Peyer's patch (tissue), 4 donors: ENCODE data around the gene INSL3. TPM values are rescaled to one million over a fixed set of nuclear protein-coding genes. Genes with fewer than 3 reads are reported as not detected.

Source experiments
- DNase-seq, 3 donors: peaks; one replicate each; pipeline ENCODE4 v3.0.0-alpha.2; 2017 to 2019
- H3K27ac ChIP-seq, 4 donors: fragments of 200-600 bp; sonication (generic); one replicate each; pipeline ENCODE4 v1.5.1; 2016 to 2019
- H3K27me3 ChIP-seq, 2 donors: fragments of 200-600 bp; sonication (generic); one replicate each; pipeline ENCODE4 v1.5.1; 2019
- H3K36me3 ChIP-seq, 3 donors: fragments of 200-600 bp; sonication (generic); one replicate each; pipeline ENCODE4 v1.5.1; 2016 to 2019
- H3K4me1 ChIP-seq, 4 donors: fragments of 200-600 bp; sonication (generic); one replicate each; pipeline ENCODE4 v1.5.1; 2016 to 2019
- H3K4me3 ChIP-seq, 4 donors: fragments of 200-600 bp; sonication (generic); 1 replicate in 3 of 4; 2 replicates in 1 of 4; pipeline ENCODE4 v1.5.1; 2016 to 2019; ENCODE audit warnings: mild to moderate bottlenecking in 1 of 4
- H3K9me3 ChIP-seq, 4 donors: fragments of 200-600 bp; sonication (generic); one replicate each; pipeline ENCODE4 v1.5.1; 2016 to 2019; ENCODE audit warnings: mild to moderate bottlenecking in 1 of 4
- POLR2A ChIP-seq, 2 donors: fragments of 450-650 bp; IDR thresholded peaks; one replicate each; pipeline ENCODE4 v1.5.1; 2017; ENCODE audit warnings: antibody characterized with exemption in 2 of 2, mild to moderate bottlenecking in 2 of 2, moderate library complexity in 2 of 2
- total RNA-seq, 4 donors: library from RNA; depleted of rRNA; stranded (reverse); fragments of >200 nt; gene quantifications; one replicate each; pipeline ENCODE4 v1.1.0, GENCODE V29; 2016
- TF ChIP-seq, protein P1 (sequence below), 6 experiments: fragments of 450-650 bp in 4 of 6; fragments of 200-600 bp in 2 of 6; sonication (generic) in 1 of 6; IDR thresholded peaks; one replicate each; pipeline ENCODE4 v1.5.1; 2017 to 2019; ENCODE audit warnings: antibody characterized with exemption in 6 of 6, mild to moderate bottlenecking in 3 of 6, moderate library complexity in 1 of 6

INSL3 gene
- total RNA-seq, 4 donors from 2014 or later: not detected

DNA sequence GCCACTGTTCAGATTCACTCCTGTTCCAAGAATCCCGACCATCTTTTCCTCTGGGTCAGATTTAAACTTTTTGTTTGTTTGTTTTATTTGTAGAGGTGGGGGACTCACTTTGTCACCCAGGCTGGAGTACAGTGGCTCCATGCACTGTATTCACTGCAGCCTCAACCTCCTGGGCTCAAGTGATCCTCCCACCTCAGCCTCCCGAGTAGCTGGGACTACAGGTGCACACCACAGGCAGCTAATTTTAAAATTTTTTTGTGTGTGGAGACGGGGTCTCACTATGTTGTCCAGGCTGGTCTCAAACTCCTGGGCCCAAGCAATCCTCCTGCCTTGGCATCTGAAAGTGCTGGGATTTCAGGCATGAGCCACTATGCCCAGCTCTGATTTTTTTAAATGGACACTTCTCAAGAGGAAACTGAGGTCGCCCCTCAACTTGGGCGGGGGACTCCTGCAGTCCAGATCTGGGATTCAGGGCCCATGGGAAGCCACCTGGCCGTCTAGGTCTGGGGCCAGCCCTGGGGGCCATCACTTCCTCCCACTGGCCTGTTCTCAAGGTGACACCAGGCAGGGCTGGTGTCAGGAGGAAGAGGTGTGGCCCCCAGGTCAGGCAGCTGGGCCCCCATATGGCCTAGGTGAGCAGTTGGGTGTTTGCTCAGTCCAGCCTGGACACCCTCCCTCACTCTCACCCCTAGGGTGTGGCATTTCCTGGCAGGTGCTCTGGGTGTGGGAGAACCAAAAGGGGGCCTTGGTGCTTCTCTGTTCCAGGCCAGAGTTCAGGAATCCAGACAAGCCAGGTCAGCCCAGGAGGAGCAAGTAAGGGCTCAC, 25.1 kb downstream of the INSL3 start:
- peak; percentile 75 to 92 for TF ChIP-seq POLR2A (IDR thresholded peaks at IDR 0.05)
- TF ChIP-seq, protein P1, sequence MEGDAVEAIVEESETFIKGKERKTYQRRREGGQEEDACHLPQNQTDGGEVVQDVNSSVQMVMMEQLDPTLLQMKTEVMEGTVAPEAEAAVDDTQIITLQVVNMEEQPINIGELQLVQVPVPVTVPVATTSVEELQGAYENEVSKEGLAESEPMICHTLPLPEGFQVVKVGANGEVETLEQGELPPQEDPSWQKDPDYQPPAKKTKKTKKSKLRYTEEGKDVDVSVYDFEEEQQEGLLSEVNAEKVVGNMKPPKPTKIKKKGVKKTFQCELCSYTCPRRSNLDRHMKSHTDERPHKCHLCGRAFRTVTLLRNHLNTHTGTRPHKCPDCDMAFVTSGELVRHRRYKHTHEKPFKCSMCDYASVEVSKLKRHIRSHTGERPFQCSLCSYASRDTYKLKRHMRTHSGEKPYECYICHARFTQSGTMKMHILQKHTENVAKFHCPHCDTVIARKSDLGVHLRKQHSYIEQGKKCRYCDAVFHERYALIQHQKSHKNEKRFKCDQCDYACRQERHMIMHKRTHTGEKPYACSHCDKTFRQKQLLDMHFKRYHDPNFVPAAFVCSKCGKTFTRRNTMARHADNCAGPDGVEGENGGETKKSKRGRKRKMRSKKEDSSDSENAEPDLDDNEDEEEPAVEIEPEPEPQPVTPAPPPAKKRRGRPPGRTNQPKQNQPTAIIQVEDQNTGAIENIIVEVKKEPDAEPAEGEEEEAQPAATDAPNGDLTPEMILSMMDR (IDR thresholded peaks at IDR 0.05): no peak
- Histone ChIP-seq H3K9me3 (no peaks in the 10 kb centered on the region), H3K4me1 (peaks cover 0 to 18% (median 2%) of the 10 kb centered on the region in 4 donors), H3K4me3 (peak overlapping the region in 3 of 4 donors; percentile 40 to 78 (median 54)), H3K27ac (peak overlapping the region in 3 of 4 donors; percentile 83 to 98 (median 95)), H3K36me3 (peaks cover 0 to 9% (median 0%) of the 10 kb centered on the region in 3 donors), H3K27me3 (no peaks in the 10 kb centered on the region)
- DNase-seq: peak in 2 of 3 donors; percentile 85 to 86

DNA sequence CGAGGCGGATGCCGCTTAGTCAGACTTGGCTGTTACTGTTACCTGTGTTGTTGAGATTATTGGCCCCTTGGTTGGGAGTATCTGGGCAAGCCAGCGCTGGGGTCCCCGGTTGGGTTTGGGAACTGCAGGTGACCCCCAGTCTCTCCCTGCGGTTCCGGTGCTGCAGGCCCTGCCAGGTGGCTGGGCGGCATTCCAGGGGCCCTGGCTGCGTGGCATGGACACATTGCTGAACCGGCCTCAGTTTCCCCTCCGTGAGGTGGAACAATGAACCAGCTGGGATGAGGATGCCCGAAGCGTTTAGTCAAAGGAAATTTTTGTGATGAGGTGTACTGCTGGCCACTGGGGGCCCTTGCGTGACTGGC, 25.8 kb downstream of the INSL3 start:
- H3K9me3 ChIP-seq: no peaks in the 10 kb centered on the region
- peaks cover 0 to 23% (median 2%) of the 10 kb centered on the region in 4 donors for H3K4me1 ChIP-seq
- no peak for DNase-seq
- peak overlapping the region in 3 of 4 donors; percentile 83 to 98 (median 95) for H3K27ac ChIP-seq
- H3K36me3 ChIP-seq: peaks cover 0 to 3% (median 0%) of the 10 kb centered on the region in 3 donors
- no peaks in the 10 kb centered on the region for H3K27me3 ChIP-seq
- TF ChIP-seq, protein P1 (IDR thresholded peaks at IDR 0.05): no peak
- no peak for TF ChIP-seq POLR2A (IDR thresholded peaks at IDR 0.05)
- H3K4me3 ChIP-seq: peak overlapping the region in 3 of 4 donors; percentile 40 to 78 (median 54)

DNA sequence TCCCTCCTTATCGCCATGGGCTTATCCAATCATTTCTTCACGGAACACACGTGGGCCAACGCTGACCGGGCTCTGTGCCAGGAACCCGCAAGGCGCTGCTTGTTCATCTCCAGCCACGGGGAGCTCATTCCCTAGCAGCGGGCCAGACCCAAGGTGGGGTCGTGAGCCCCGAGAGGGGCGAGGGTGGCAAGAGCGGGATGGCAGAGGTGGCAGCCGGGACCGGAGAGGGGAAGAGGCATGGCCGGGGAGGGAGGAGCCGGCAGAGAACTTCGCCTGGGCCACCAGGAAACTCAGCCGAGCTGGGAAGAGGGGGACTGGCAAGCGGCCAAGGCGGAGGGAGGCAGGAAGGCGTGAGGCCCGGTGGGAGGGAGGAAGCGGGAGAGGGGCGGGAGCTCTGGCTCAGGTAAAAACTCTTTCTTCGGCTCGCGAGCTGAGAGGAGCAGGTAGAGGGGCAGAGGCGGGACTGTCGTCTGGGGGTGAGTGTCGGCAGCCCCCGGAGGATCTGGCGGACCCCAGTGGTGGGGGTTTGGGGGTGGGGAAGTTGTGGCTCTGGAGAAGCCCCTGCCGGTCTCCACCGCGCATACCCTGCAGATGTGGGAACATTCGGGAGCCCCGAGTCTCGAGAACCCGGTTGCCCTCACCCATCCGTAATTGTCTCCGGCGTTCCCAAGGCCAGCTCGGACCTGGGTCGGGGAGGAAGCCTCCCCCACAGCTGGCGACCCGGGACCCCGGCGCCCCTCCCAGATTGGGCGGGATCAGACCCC, 26.4 kb downstream of the INSL3 start, which contains the start of gene B3GNT3:
B3GNT3 (plus strand) TSS at position 408 of the 764 bp plus-strand sequence. CDS start 12,670 bp downstream, outside the sequence.
- no peaks in the 10 kb centered on the region for H3K9me3 ChIP-seq
- H3K36me3 ChIP-seq: no peaks in the 10 kb centered on the region
- peaks cover 0 to 28% (median 2%) of the 10 kb centered on the region in 4 donors for H3K4me1 ChIP-seq
- peak within 1 kb of the TSS in 3 of 4 donors; percentile 40 to 78 (median 54) for H3K4me3 ChIP-seq
- H3K27ac ChIP-seq: peak within 1 kb of the TSS in 3 of 4 donors; percentile 83 to 98 (median 95)
- peak in 2 of 3 donors; percentile 90 to 97 for DNase-seq
- TF ChIP-seq POLR2A (IDR thresholded peaks at IDR 0.05): peak; percentile 92 to 96
- TF ChIP-seq, protein P1 (IDR thresholded peaks at IDR 0.05): no peak
- no peaks in the 10 kb centered on the region for H3K27me3 ChIP-seq

DNA sequence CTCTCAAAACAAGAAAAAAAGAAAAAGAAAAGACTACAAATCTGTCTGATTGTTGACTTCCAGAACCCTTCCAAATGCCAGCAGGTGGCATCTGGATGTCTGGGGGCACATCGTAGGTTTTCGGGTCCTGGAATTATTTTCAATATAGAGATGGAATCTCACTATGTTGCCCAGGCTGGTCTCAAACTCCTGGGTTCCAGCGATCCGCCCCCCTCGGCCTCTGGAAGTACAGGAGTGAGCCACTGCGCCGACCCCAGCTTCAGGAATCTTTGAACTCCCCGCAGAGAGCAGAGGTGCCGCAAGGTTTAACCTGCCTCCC, 26.9 kb downstream of the INSL3 start:
- TF ChIP-seq POLR2A (IDR thresholded peaks at IDR 0.05): no peak
- TF ChIP-seq, protein P1 (IDR thresholded peaks at IDR 0.05): no peak
- Histone ChIP-seq H3K4me3 (peak overlapping the region in 3 of 4 donors; percentile 40 to 78 (median 54)), H3K4me1 (peaks cover 0 to 26% (median 2%) of the 10 kb centered on the region in 4 donors), H3K27me3 (no peaks in the 10 kb centered on the region), H3K36me3 (no peaks in the 10 kb centered on the region), H3K27ac (peak overlapping the region in 3 of 4 donors; percentile 83 to 98 (median 95)), H3K9me3 (no peaks in the 10 kb centered on the region)
- DNase-seq: no peak

DNA sequence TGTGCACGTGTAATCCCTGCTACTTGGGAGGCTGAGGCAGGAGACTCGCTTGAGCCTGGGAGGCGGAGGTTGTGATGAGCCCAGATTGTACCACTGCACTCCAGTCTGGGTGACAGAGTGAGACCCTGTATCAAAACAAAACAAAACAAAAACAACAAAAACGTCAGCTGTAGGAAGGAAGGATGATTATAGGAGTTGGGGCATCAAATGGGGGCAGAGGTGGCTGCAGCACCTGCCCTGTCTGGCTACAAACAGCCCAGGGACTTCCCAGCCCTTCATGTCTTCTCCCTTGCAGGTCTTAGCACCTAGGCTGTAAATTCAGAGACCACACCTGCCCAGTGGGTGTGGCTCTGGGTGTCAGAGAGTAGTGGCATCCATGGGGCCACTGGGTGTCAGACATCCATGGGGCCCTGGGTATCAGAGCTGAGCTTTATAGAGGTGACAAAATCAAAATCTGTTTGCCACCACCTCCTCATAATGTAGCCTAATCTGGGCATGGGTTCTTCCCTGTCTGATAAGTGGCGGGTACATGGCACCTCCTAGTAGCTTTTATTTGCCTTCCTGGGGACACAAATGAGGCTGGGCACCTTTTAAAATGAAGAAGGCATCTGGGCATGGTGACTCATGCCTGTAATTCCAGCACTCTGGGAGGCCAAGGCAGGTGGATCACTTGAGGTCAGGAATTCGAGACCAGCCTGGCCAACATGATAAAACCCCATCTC, 31.1 kb downstream of the INSL3 start:
- no peaks in the 10 kb centered on the region for H3K27me3 ChIP-seq
- peak in 2 of 3 donors; percentile 66 to 75 for DNase-seq
- peaks cover 0 to 17% (median 2%) of the 10 kb centered on the region in 4 donors for H3K4me1 ChIP-seq
- no peak overlapping the region for H3K4me3 ChIP-seq
- TF ChIP-seq, protein P1 (IDR thresholded peaks at IDR 0.05): no peak
- TF ChIP-seq POLR2A (IDR thresholded peaks at IDR 0.05): no peak
- no peaks in the 10 kb centered on the region for H3K9me3 ChIP-seq
- peak overlapping the region in 3 of 4 donors; percentile 30 to 71 (median 32) for H3K27ac ChIP-seq
- no peaks in the 10 kb centered on the region for H3K36me3 ChIP-seq
